ENCODE measurements around the gene GADD45GIP1.

GADD45GIP1 gene

GRCh38 chr19:13001502-13002165 is 44.6 kb upstream of the GADD45GIP1 start:
- Histone ChIP-seq H3K4me1 (ENCODE audit: control insufficient read depth, low read length) (no peaks in the 10 kb centered on the region), H3K9me2 (replicated peaks; ENCODE audit: control insufficient read depth, low read length) (no peaks in the 10 kb centered on the region), H3K79me2 (ENCODE audit: control insufficient read depth, low read length) (no peaks in the 10 kb centered on the region), H3K4me2 (ENCODE audit: low read length) (no peak overlapping the region), H3K4me3 (ENCODE audit: low read length) (no peak overlapping the region), H3K9me3 (ENCODE audit: control insufficient read depth, insufficient read depth, low read length) (no peaks in the 10 kb centered on the region), H3K27ac (ENCODE audit: low read depth, low read length) (no peak overlapping the region), H4K20me1 (ENCODE audit: control insufficient read depth, insufficient read depth, low read depth, low read length) (no peaks in the 10 kb centered on the region), H3F3A (ENCODE audit: control insufficient read depth, insufficient read depth) (no peaks in the 10 kb centered on the region), H3K36me3 (ENCODE audit: control insufficient read depth, low read length) (no peaks in the 10 kb centered on the region), H3K27me3 (ENCODE audit: control insufficient read depth, low read length) (no peaks in the 10 kb centered on the region; the same call in 1 of the 2 replicates)
- TF ChIP-seq EZH2phosphoT487 (IDR thresholded peaks at IDR 0.05; ENCODE audit: borderline replicate concordance, low read length) (no peak), CTCF (IDR thresholded peaks at IDR 0.05; ENCODE audit: low read depth, low read length, poor library complexity, severe bottlenecking) (no peak)

DNA sequence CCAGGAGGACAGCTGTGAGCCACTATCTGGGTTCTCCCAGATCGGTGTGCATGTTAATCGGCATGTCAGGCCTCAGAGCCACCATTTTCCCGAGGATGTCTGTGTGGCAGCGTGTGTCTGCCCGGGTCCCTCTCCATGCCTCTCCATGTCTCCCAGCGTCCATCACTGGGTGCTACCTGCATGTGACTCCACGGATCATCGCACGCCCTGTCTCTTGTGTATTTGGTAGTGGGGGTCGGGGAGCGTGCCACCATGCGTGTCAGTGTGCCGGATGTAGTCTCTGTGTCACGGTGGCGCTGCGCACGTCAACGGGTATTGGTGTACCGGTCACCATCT is 44.1 kb upstream of the GADD45GIP1 start:
- H4K20me1 ChIP-seq (ENCODE audit: control insufficient read depth, insufficient read depth, low read depth, low read length), result no peaks in the 10 kb centered on the region
- no peaks in the 10 kb centered on the region for H3K9me2 ChIP-seq (replicated peaks; ENCODE audit: control insufficient read depth, low read length)
- no peak overlapping the region for H3K4me2 ChIP-seq (ENCODE audit: low read length)
- H3K27me3 ChIP-seq (ENCODE audit: control insufficient read depth, low read length), result peaks cover 2% of the 10 kb centered on the region
- no peak overlapping the region for H3K27ac ChIP-seq (ENCODE audit: low read depth, low read length)
- TF ChIP-seq EZH2phosphoT487 (IDR thresholded peaks at IDR 0.05; ENCODE audit: borderline replicate concordance, low read length) (no peak), CTCF (IDR thresholded peaks at IDR 0.05; ENCODE audit: low read depth, low read length, poor library complexity, severe bottlenecking) (no peak)
- H3K36me3 ChIP-seq (ENCODE audit: control insufficient read depth, low read length), result no peaks in the 10 kb centered on the region
- no peaks in the 10 kb centered on the region for H3K9me3 ChIP-seq (ENCODE audit: control insufficient read depth, insufficient read depth, low read length)
- no peaks in the 10 kb centered on the region for H3K79me2 ChIP-seq (ENCODE audit: control insufficient read depth, low read length)
- no peak overlapping the region for H3K4me3 ChIP-seq (ENCODE audit: low read length)
- no peaks in the 10 kb centered on the region for H3F3A ChIP-seq (ENCODE audit: control insufficient read depth, insufficient read depth)
- H3K4me1 ChIP-seq (ENCODE audit: control insufficient read depth, low read length), result no peaks in the 10 kb centered on the region

GRCh38 chr19:12997967-12998940 is 41.2 kb upstream of the GADD45GIP1 start:
- Histone ChIP-seq H4K20me1 (ENCODE audit: control insufficient read depth, insufficient read depth, low read depth, low read length) (no peaks in the 10 kb centered on the region), H3K4me3 (ENCODE audit: low read length) (no peak overlapping the region), H3K27me3 (ENCODE audit: control insufficient read depth, low read length) (peaks cover 22% of the 10 kb centered on the region), H3F3A (ENCODE audit: control insufficient read depth, insufficient read depth) (no peaks in the 10 kb centered on the region), H3K36me3 (ENCODE audit: control insufficient read depth, low read length) (no peaks in the 10 kb centered on the region), H3K9me2 (replicated peaks; ENCODE audit: control insufficient read depth, low read length) (no peaks in the 10 kb centered on the region), H3K79me2 (ENCODE audit: control insufficient read depth, low read length) (no peaks in the 10 kb centered on the region), H3K4me1 (ENCODE audit: control insufficient read depth, low read length) (no peaks in the 10 kb centered on the region), H3K9me3 (ENCODE audit: control insufficient read depth, insufficient read depth, low read length) (no peaks in the 10 kb centered on the region), H3K27ac (ENCODE audit: low read depth, low read length) (no peak overlapping the region), H3K4me2 (ENCODE audit: low read length) (no peak overlapping the region)
- TF ChIP-seq EZH2phosphoT487 (IDR thresholded peaks at IDR 0.05; ENCODE audit: borderline replicate concordance, low read length) (no peak), CTCF (IDR thresholded peaks at IDR 0.05; ENCODE audit: low read depth, low read length, poor library complexity, severe bottlenecking) (no peak)
